Measurements from ENCODE around the gene RNASE9. TPM values are rescaled to one million over a fixed set of nuclear protein-coding genes. Genes with fewer than 3 reads are reported as not detected.

RNASE9 gene
- total RNA-seq, 1 donor from 2014 or later, result not detected

DNA sequence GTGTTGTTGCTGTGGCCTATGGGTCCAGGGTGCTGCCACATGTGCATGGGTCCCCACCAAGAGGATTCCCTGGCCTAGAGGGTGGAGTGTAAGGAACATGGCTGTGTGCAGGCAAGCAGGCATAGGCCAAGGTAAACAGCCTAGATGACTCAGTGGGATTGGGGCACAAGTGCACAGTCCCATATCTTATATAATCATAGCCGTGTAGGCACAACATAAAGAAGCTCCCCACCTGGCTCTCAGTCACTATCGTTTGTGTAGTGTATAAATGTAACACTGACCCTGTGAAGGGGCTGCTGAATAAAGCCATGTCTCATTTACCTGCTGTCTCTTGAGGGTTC lies 46.0 kb upstream of the RNASE9 start:
- peaks cover 2% of the 10 kb centered on the region for H3K27me3 Mint-ChIP-seq
- no peaks in the 10 kb centered on the region for H3K36me3 Mint-ChIP-seq
- no peaks in the 10 kb centered on the region for H3K9me3 Mint-ChIP-seq
- TF ChIP-seq, protein P1, sequence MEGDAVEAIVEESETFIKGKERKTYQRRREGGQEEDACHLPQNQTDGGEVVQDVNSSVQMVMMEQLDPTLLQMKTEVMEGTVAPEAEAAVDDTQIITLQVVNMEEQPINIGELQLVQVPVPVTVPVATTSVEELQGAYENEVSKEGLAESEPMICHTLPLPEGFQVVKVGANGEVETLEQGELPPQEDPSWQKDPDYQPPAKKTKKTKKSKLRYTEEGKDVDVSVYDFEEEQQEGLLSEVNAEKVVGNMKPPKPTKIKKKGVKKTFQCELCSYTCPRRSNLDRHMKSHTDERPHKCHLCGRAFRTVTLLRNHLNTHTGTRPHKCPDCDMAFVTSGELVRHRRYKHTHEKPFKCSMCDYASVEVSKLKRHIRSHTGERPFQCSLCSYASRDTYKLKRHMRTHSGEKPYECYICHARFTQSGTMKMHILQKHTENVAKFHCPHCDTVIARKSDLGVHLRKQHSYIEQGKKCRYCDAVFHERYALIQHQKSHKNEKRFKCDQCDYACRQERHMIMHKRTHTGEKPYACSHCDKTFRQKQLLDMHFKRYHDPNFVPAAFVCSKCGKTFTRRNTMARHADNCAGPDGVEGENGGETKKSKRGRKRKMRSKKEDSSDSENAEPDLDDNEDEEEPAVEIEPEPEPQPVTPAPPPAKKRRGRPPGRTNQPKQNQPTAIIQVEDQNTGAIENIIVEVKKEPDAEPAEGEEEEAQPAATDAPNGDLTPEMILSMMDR (conservative IDR thresholded peaks at IDR 0.05), result no peak
- no peak overlapping the region for H3K4me3 Mint-ChIP-seq
- H3K27ac Mint-ChIP-seq, result no peak overlapping the region
- H3K4me1 Mint-ChIP-seq (ENCODE audit: unreplicated experiment), result no peaks in the 10 kb centered on the region
- no peak for DNase-seq (ENCODE audit: extremely low spot score, unreplicated experiment)

DNA sequence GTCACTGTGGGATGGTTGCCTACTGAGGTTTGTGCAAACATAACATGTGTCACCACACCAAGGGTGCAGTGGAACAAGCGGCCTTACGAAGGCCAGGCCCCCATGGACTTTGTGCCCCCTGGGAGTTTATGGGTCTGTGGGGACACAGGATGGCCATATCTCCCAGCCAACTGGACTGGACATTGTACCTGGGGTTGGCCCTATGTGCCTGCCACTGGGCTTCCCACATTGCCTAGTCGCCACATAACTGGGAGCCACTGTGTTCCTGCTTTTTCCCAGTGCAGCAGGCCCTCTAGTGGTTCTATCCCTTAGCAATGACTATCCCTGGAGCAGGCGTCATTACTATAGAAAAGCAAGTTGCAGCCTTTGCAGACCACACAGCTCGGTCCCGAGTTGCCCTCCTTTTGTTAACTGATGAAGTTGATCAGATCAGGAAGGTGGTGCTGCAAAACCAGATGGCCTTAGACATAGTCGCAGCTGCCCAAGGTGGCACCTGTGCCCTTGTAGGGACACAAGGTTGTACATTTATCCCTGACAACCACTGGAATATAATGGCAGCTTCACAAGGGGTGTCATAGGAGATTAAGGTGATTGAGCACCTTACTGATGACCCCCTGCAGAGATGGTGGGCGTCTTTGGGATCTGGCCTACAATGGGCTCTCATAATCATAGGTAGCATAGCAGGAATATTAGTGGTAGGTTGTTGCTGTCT lies 45.5 kb upstream of the RNASE9 start:
- peaks cover 2% of the 10 kb centered on the region for H3K27me3 Mint-ChIP-seq
- H3K4me1 Mint-ChIP-seq (ENCODE audit: unreplicated experiment), result no peaks in the 10 kb centered on the region
- no peak overlapping the region for H3K4me3 Mint-ChIP-seq
- H3K27ac Mint-ChIP-seq, result no peak overlapping the region
- H3K36me3 Mint-ChIP-seq, result no peaks in the 10 kb centered on the region
- TF ChIP-seq, protein P1 (conservative IDR thresholded peaks at IDR 0.05), result peak; percentile 66
- no peaks in the 10 kb centered on the region for H3K9me3 Mint-ChIP-seq
- no peak for DNase-seq (ENCODE audit: extremely low spot score, unreplicated experiment)

DNA sequence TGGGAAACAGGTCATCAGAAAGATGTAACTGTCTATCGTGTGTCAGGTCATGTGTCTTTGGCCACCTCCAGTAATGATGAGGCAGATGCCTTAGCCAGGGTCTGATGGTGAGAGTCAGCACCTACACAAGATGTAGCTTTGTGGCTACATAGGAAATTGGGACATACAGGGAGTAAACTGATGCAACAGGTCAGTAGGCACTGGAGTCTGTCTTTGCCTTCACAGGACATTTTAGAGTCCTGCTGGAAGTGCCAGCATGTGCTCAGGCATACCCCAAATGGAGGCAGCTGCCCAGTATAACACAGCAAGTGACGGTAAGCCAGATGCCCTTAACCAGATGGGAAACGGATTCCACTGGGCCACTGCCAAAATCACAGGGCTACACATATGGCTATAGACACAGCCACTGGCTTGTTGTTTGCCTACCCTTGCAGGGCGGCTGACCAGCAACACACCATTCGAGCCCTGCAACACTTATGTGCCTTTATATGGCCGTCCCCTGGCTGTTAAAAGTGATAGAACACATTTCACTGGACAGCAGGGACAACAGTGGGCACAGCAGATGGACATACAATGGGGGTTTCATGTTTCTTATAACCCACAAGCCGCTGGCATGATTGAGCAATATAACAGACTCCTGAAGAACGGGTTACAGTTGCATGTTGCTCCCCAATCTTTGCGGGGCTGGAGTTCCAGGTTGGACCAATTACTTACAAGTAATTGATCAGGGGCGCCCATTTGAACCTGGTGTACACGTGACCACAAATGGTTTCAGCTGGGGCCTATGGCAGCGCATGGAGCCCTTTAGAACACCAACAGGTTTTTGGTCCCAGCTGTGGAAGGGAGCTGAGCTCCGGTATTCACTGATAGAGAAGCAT lies 43.2 kb upstream of the RNASE9 start:
- H3K4me1 Mint-ChIP-seq (ENCODE audit: unreplicated experiment), result no peaks in the 10 kb centered on the region
- peaks cover 6% of the 10 kb centered on the region for H3K27me3 Mint-ChIP-seq

DNA sequence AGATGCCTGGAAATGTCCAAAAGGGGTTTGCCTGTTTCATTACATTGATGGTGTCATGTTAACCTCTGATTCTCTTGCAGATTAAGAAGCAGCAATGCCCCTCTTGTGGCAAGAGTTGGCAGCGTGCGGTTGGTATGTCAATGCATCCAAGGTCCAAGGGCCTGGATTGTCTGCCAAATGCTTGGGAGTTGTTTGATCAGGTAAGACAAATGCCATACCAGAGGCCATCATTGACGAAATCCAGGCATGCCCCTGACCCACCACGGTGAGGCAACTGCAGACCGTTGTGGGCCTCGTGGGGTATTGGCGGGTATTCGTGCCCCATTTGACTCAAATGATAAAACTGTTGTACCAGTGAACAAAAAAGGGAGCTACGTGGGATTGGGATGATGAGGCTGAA lies 41.7 kb upstream of the RNASE9 start:
- H3K4me1 Mint-ChIP-seq (ENCODE audit: unreplicated experiment), result no peaks in the 10 kb centered on the region
- DNase-seq (ENCODE audit: extremely low spot score, unreplicated experiment), result no peak
- no peak overlapping the region for H3K4me3 Mint-ChIP-seq
- TF ChIP-seq, protein P1 (conservative IDR thresholded peaks at IDR 0.05), result no peak
- no peaks in the 10 kb centered on the region for H3K9me3 Mint-ChIP-seq
- no peak overlapping the region for H3K27ac Mint-ChIP-seq
- H3K27me3 Mint-ChIP-seq, result peaks cover 4% of the 10 kb centered on the region
- no peaks in the 10 kb centered on the region for H3K36me3 Mint-ChIP-seq

More for the DNA sequence above, 43.2 kb upstream of the RNASE9 start:
- no peak overlapping the region for H3K4me3 Mint-ChIP-seq
- TF ChIP-seq, protein P1 (conservative IDR thresholded peaks at IDR 0.05), result no peak
- no peak overlapping the region for H3K27ac Mint-ChIP-seq
- DNase-seq (ENCODE audit: extremely low spot score, unreplicated experiment), result no peak
- H3K36me3 Mint-ChIP-seq, result no peaks in the 10 kb centered on the region
- no peaks in the 10 kb centered on the region for H3K9me3 Mint-ChIP-seq

DNA sequence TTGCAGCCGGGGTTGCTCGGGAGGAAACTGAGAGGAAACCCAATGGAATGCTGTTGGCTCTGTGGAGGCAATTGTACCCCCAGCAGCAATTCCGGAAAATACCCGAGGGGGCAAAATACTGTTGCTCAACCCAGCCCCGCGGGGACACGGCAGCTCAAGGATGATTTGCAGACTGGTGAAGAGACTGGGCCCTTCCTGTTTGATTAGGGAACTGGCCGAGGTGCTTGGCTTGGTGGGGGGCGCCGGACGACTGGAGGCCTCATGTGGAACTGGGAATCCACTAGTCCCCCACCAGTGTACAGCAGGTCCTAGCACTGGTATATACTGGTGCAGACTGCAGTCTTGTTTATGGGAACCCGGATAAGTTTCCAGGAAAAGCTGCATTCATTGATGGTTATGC lies 40.7 kb upstream of the RNASE9 start:
- Mint-ChIP-seq H3K4me1 (ENCODE audit: unreplicated experiment) (no peaks in the 10 kb centered on the region), H3K27me3 (peaks cover 4% of the 10 kb centered on the region), H3K27ac (no peak overlapping the region), H3K36me3 (no peaks in the 10 kb centered on the region), H3K9me3 (no peaks in the 10 kb centered on the region), H3K4me3 (no peak overlapping the region)
- TF ChIP-seq, protein P1 (conservative IDR thresholded peaks at IDR 0.05), result no peak
- DNase-seq (ENCODE audit: extremely low spot score, unreplicated experiment), result no peak

Data from type B pancreatic cell (in vitro differentiated cells).